SK-N-SH (cell line): ENCODE results near the gene MAP3K2. TPM values are rescaled to one million over a fixed set of nuclear protein-coding genes. Genes with fewer than 3 reads are reported as not detected.

Source experiments
- CTCF ChIA-PET: fragments of 300-600, 350-600 bp; formaldehyde crosslinking; extraction: SDS; loops from one replicate; lab custom pipeline; 2021; lab: Yijun Ruan, JAX
- POLR2A ChIA-PET: fragments of 350-600 bp; sonication (Branson Sonifier 250); formaldehyde crosslinking; extraction: SDS; loops from one replicate; lab custom pipeline; 2020; ENCODE audit warnings: antibody characterized with exemption, inconsistent platforms; lab: Yijun Ruan, JAX
- DNase-seq: peaks from one replicate; pipeline ENCODE4 v3.0.0; 2012
- H2AFZ ChIP-seq: fragments of 200-600 bp; sonication (generic); 2 replicates; pipeline ENCODE4 v1.8.1; 2016; ENCODE audit warnings: antibody characterized with exemption, mild to moderate bottlenecking, low read depth
- H3F3A ChIP-seq: fragments of 200-600 bp; sonication (generic); replicated peaks from 2 replicates; pipeline ENCODE3; 2016; ENCODE audit warnings: antibody characterized with exemption, mild to moderate bottlenecking; ENCODE audit not compliant: insufficient read depth
- H3K27ac ChIP-seq, 2 experiments: fragments of 200-500 bp in 1 of 2; fragments of 200-600 bp in 1 of 2; sonication (Bioruptor generic) in 1 of 2; sonication (generic), shearing (Covaris generic) in 1 of 2; 2 replicates each; pipeline versions ENCODE4 v1.5.1 to v1.6.1; 2014 to 2016; ENCODE audit warnings: low read depth in 2 of 2, inconsistent platforms in 1 of 2, low read length in 1 of 2, mild to moderate bottlenecking in 1 of 2, mixed read lengths in 1 of 2
- H3K27me3 ChIP-seq: fragments of 200-600 bp; sonication (generic), shearing (Covaris generic); 2 replicates; pipeline ENCODE4 v1.6.1; 2016; ENCODE audit warnings: mixed run types; ENCODE audit not compliant: insufficient read depth
- H3K36me3 ChIP-seq, 2 experiments: fragments of 200-500 bp in 1 of 2; fragments of 200-600 bp in 1 of 2; sonication (Bioruptor generic) in 1 of 2; sonication (generic) in 1 of 2; replicated peaks in 1 of 2; 2 replicates each; pipeline versions ENCODE3 to v1.5.1; 2014 to 2016; ENCODE audit warnings: low read length in 1 of 2, mild to moderate bottlenecking in 1 of 2; ENCODE audit not compliant: insufficient read depth in 2 of 2, control insufficient read depth in 1 of 2
- H3K4me1 ChIP-seq, 2 experiments: fragments of 200-500 bp in 1 of 2; fragments of 200-600 bp in 1 of 2; sonication (Bioruptor generic) in 1 of 2; sonication (generic), shearing (Covaris generic) in 1 of 2; 2 replicates each; pipeline versions ENCODE4 v1.5.1 to v1.6.1; 2014 to 2016; ENCODE audit warnings: low read depth in 1 of 2, low read length in 1 of 2, mixed run types in 1 of 2; ENCODE audit not compliant: insufficient read depth in 2 of 2, control insufficient read depth in 1 of 2
- H3K4me2 ChIP-seq: fragments of 200-600 bp; sonication (generic), shearing (Covaris generic); 2 replicates; pipeline ENCODE4 v1.6.1; 2017; ENCODE audit warnings: mixed run types
- H3K4me3 ChIP-seq, 2 experiments: fragments of 200-500 bp in 1 of 2; fragments of 200-600 bp in 1 of 2; sonication (Bioruptor generic) in 1 of 2; sonication (generic), shearing (Covaris generic) in 1 of 2; 2 replicates each; pipeline versions ENCODE4 v1.5.1 to v1.8.1; 2014 to 2016; ENCODE audit warnings: low read depth in 2 of 2, inconsistent platforms in 1 of 2, low read length in 1 of 2, mild to moderate bottlenecking in 1 of 2, mixed read lengths in 1 of 2, moderate library complexity in 1 of 2
- H3K79me2 ChIP-seq: fragments of 200-600 bp; sonication (generic); 2 replicates; pipeline ENCODE4 v1.8.1; 2017; ENCODE audit warnings: mild to moderate bottlenecking; ENCODE audit not compliant: insufficient read depth
- H3K9ac ChIP-seq: fragments of 200-600 bp; sonication (generic); 2 replicates; pipeline ENCODE4 v1.6.1; 2017; ENCODE audit warnings: mixed run types
- H3K9me2 ChIP-seq: fragments of 200-600 bp; sonication (generic); 2 replicates; pipeline ENCODE4 v1.6.1; 2017; ENCODE audit warnings: mixed run types
- H3K9me3 ChIP-seq: fragments of 200-600 bp; sonication (generic); 2 replicates; pipeline ENCODE4 v1.6.1; 2017; ENCODE audit warnings: mixed run types, mild to moderate bottlenecking, moderate library complexity
- H4K20me1 ChIP-seq: fragments of 200-600 bp; sonication (generic); 2 replicates; pipeline ENCODE4 v1.6.1; 2017; ENCODE audit warnings: mild to moderate bottlenecking, mixed run types; ENCODE audit not compliant: insufficient read depth
- ELF1 ChIP-seq: IDR thresholded peaks from 2 replicates; pipeline ENCODE4 v1.4.0; 2012
- EP300 ChIP-seq, 2 experiments: IDR thresholded peaks; 2 replicates each; pipeline versions ENCODE4 v1.4.0 to v1.6.1; 2012; ENCODE audit warnings: borderline replicate concordance in 1 of 2, low read depth in 1 of 2, low read length in 1 of 2
- FOXM1 ChIP-seq: IDR thresholded peaks from 2 replicates; pipeline ENCODE4 v1.4.0; 2012; ENCODE audit warnings: low read depth, mild to moderate bottlenecking
- JUND ChIP-seq: IDR thresholded peaks from 2 replicates; pipeline ENCODE4 v1.4.0; 2012
- MEF2A ChIP-seq: IDR thresholded peaks from 2 replicates; pipeline ENCODE4 v1.4.0; 2012; ENCODE audit warnings: low read depth, borderline replicate concordance
- RCOR1 ChIP-seq: fragments of 150-350 bp; IDR thresholded peaks from 2 replicates; pipeline ENCODE4 v1.6.1; 2017; ENCODE audit warnings: antibody characterized with exemption, low read length
- RFX5 ChIP-seq: IDR thresholded peaks from 2 replicates; pipeline ENCODE4 v1.6.1; 2012; ENCODE audit warnings: mild to moderate bottlenecking, improper control_type of control experiment, low read length
- WGBS: methylation state at CpG from one replicate; pipeline ENCODE4 v1.1.6; 2017; ENCODE audit warnings: low lambda C conversion rate; 5-methylcytosine and 5-hydroxymethylcytosine counted together
- polyA plus RNA-seq, 3 experiments: library from polyadenylated mRNA; depleted of rRNA; stranded (reverse); fragments of >200 nt; gene quantifications; 2 replicates each; pipeline ENCODE4 v1.2.3, GENCODE V29; 2012
- small RNA-seq, 7 experiments: library from RNA; depleted of rRNA; stranded (forward); fragments of <200 nt; gene quantifications; one replicate each; pipeline ENCODE3, GENCODE V24; 2012

MAP3K2 gene
- polyA plus RNA-seq, 1 of the 3 experiments (the other 2 are of a cell fraction): 2.7 TPM

GRCh38 chr2:127255146-127255545 is 132.6 kb downstream of the MAP3K2 start (continued):
- no peak for TF ChIP-seq ELF1
- TF ChIP-seq RFX5: no peak
- TF ChIP-seq FOXM1: no peak
- TF ChIP-seq, all 33 proteins: peak for 0

GRCh38 chr2:127254386-127254981 is 133.3 kb downstream of the MAP3K2 start:
- Histone ChIP-seq H3K4me2 (no peak overlapping the region), H3K9ac (no peak overlapping the region), H3K9me2 (no peaks in the 10 kb centered on the region), H4K20me1 (no peaks in the 10 kb centered on the region), H2AFZ (no peak overlapping the region), H3F3A (no peaks in the 10 kb centered on the region), H3K9me3 (no peaks in the 10 kb centered on the region), H3K4me1 (no peaks in the 10 kb centered on the region), H3K79me2 (no peaks in the 10 kb centered on the region), H3K4me3 (no peak overlapping the region), H3K27me3 (no peaks in the 10 kb centered on the region), H3K27ac (no peak overlapping the region), H3K36me3 (peaks cover 16 to 32% of the 10 kb centered on the region in 2 experiments)
- POLR2A ChIA-PET: no interaction called here
- CTCF ChIA-PET: interaction anchor here (0.7 kb wide), 1 partner anchor 70 kb away, joined by 3 read pairs; no protein-coding TSS in a partner anchor
- DNase-seq: no peak
- no peak for TF ChIP-seq EP300 (IDR thresholded peaks at IDR 0.05; ENCODE audit: borderline replicate concordance in 1 of 2, low read depth in 1 of 2, low read length in 1 of 2)
- TF ChIP-seq MEF2A: no peak
- TF ChIP-seq JUND: no peak
- no peak for TF ChIP-seq RCOR1
- WGBS: 80% methylated on average over 7 of the region's 7 CpGs

Small RNA genes lying within 50 kb of the gene (small RNA-seq; reads per million reads assigned to genes)
- gene MIR4783: 0 to 1.6 (median 0.21) reads per million in 7 experiments
- 0.86 to 24.9 (median 4.0) reads per million in 7 experiments for gene RNU6-1147P

Other genes starting within 250 kb of the MAP3K2 start
- 0.03 TPM in 1 of 2 replicates, not detected in the other for gene CYP27C1, start 167.7 kb downstream of the MAP3K2 start, polyA plus RNA-seq (2012; rRNA removed)
- gene ERCC3, start 93.8 kb downstream of the MAP3K2 start, polyA plus RNA-seq (2012; rRNA removed): 84.8 and 101 TPM in 2 replicates
- 0.06 and 0.10 TPM in 2 replicates for gene PROC, start 30.5 kb upstream of the MAP3K2 start, polyA plus RNA-seq (2012; rRNA removed)
- gene IWS1, start 138.5 kb upstream of the MAP3K2 start, polyA plus RNA-seq (2012; rRNA removed): 24.6 and 30.0 TPM in 2 replicates
- 0.06 and 0.08 TPM in 2 replicates for gene MYO7B, start 147.7 kb upstream of the MAP3K2 start, polyA plus RNA-seq (2012; rRNA removed)